K562 (cell line): ENCODE results near the gene POT1. TPM values are rescaled to one million over a fixed set of nuclear protein-coding genes. Genes with fewer than 3 reads are reported as not detected.

Experiments
- ATF1 ChIP-seq, 2 experiments: fragments of 450-650 bp in 1 of 2; IDR thresholded peaks; 2 replicates each; pipeline ENCODE4 v1.6.1; 2016; ENCODE audit warnings: missing compliant biosample characterization in 1 of 2, missing genetic modification characterization in 1 of 2
- CGGBP1 ChIP-seq: fragments of 250-450 bp; sonication (Bioruptor Pico); IDR thresholded peaks from 2 replicates; pipeline ENCODE4 v1.9.0; 2021; ENCODE audit warnings: mild to moderate bottlenecking
- CREBBP ChIP-seq: IDR thresholded peaks from one replicate; pipeline ENCODE4 v1.6.1; 2012; ENCODE audit warnings: low read depth, mild to moderate bottlenecking, control low read depth, inconsistent platforms, low read length
- DDX20 ChIP-seq: fragments of 450-650 bp; IDR thresholded peaks from 2 replicates; pipeline ENCODE4 v1.6.1; 2016; ENCODE audit warnings: missing genetic modification characterization, low read depth, mild to moderate bottlenecking, missing compliant biosample characterization, moderate library complexity
- E2F6 ChIP-seq, 2 experiments: IDR thresholded peaks; 2 replicates each; pipeline ENCODE4 v1.6.1; 2011; ENCODE audit warnings: borderline replicate concordance in 1 of 2, control low read depth in 1 of 2, low read depth in 1 of 2, low read length in 1 of 2, mild to moderate bottlenecking in 1 of 2, mixed read lengths in 1 of 2, moderate library complexity in 1 of 2; ENCODE audit not compliant: insufficient read depth in 1 of 2, insufficient read length in 1 of 2, poor library complexity in 1 of 2, severe bottlenecking in 1 of 2; ENCODE audit errors: extremely low read depth in 1 of 2
- ELF4 ChIP-seq: fragments of 450-650 bp; formaldehyde crosslinking; IDR thresholded peaks from 2 replicates; pipeline ENCODE4 v1.4.0; 2022; ENCODE audit warnings: missing genetic modification characterization
- ETV5 ChIP-seq: sonication (generic); formaldehyde crosslinking; IDR thresholded peaks from 2 replicates; pipeline ENCODE4 v1.4.0; 2020; ENCODE audit warnings: low read depth, mild to moderate bottlenecking, missing genetic modification reagents
- MTF1 ChIP-seq: fragments of 250-450 bp; sonication (Bioruptor Pico); IDR thresholded peaks from 2 replicates; pipeline ENCODE4 v1.9.0; 2021; ENCODE audit warnings: moderate library complexity, mild to moderate bottlenecking, inconsistent platforms, borderline replicate concordance
- ZBTB2 ChIP-seq: fragments of 450-650 bp; IDR thresholded peaks from 2 replicates; pipeline ENCODE4 v1.6.1; 2016; ENCODE audit warnings: antibody characterized with exemption
- ZNF224 ChIP-seq: sonication (generic); formaldehyde crosslinking; IDR thresholded peaks from 2 replicates; pipeline ENCODE4 v1.8.0; 2022; ENCODE audit warnings: mild to moderate bottlenecking, missing genetic modification reagents
- polyA plus RNA-seq, 8 experiments: library from polyadenylated mRNA; depleted of rRNA in 4 of 8; stranded (reverse) in 5 of 8; unstranded in 3 of 8; fragments of >200 nt; fragmentation: Nextera tagmentation in 2 of 8; fragmentation: Illumina TruSeq in 1 of 8; extraction: Ambion mirVana in 2 of 8; extraction: Trizol in 1 of 8; gene quantifications; 2 replicates each; pipeline versions ENCODE4 v1.2.1 to v1.2.3, GENCODE V29; 2011 to 2014; ENCODE audit warnings: inconsistent platforms in 1 of 8, missing spikeins in 1 of 8
- total RNA-seq, 7 experiments: library from RNA; depleted of rRNA in 6 of 7; stranded (reverse); fragments of >200 nt in 6 of 7; fragmentation: Illumina TruSeq in 2 of 7; extraction: Trizol in 2 of 7; gene quantifications; 2 replicates each; pipeline versions ENCODE4 v1.2.1 to v1.2.3, GENCODE V29; 2011 to 2021; ENCODE audit warnings: low replicate concordance in 1 of 7
- TF ChIP-seq, protein P1 (sequence below): fragments of 200-800 bp; sonication (Bioruptor generic); IDR thresholded peaks from 2 replicates; pipeline ENCODE4 v1.6.1; 2017; ENCODE audit warnings: missing genetic modification characterization, missing compliant biosample characterization
- TF ChIP-seq, protein P2 (sequence below): fragments of 450-650 bp; IDR thresholded peaks from 2 replicates; pipeline ENCODE4 v1.6.1; 2017; ENCODE audit warnings: mild to moderate bottlenecking, moderate library complexity
- TF ChIP-seq, protein P3 (sequence below): fragments of 250-450 bp; sonication (Bioruptor Pico); IDR thresholded peaks from 2 replicates; pipeline ENCODE4 v1.5.1; 2021; ENCODE audit warnings: mild to moderate bottlenecking
- TF ChIP-seq, protein P4 (sequence below), 3 experiments: IDR thresholded peaks in 2 of 3; conservative IDR thresholded peaks in 1 of 3; 2 replicates each; pipeline ENCODE4 v1.5.1; 2011 to 2012; ENCODE audit warnings: low read length in 3 of 3, mild to moderate bottlenecking in 3 of 3, control low read depth in 2 of 3, improper control_type of control experiment in 1 of 3, inconsistent platforms in 1 of 3, low read depth in 1 of 3, mixed read lengths in 1 of 3, moderate library complexity in 1 of 3; ENCODE audit not compliant: insufficient read depth in 2 of 3
- TF ChIP-seq, protein P5 (sequence below): fragments of 250-450 bp; sonication (Bioruptor Pico); IDR thresholded peaks from 2 replicates; pipeline ENCODE4 v1.5.0; 2020; ENCODE audit warnings: mild to moderate bottlenecking, borderline replicate concordance

The POT1 gene
- total and polyA plus RNA-seq, 9 of the 15 experiments (the other 6 are each of a cell fraction or from before 2014, with no cell fraction given) = 37.9 to 140 (median 63.6) TPM

DNA sequence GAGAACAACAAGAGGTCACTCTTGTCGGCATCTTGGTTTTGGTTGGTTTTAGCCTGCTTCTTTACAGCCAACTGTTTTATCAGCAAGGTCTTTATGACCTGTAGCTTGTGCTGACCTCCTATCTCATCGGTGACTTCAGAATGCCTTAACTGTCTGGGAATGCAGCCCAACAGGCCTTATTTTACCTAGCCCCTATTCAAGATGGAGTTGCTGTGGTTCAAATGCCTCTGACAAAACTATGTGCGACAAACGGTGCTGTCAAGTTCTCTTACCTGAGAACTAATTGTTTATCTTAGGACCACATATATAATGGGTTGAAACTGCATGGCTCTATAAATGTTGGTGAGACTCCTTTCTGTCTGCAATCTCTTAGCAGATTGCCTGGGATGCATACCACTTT lies 35.9 kb upstream of the POT1 start (continued):
- TF ChIP-seq, protein P1, sequence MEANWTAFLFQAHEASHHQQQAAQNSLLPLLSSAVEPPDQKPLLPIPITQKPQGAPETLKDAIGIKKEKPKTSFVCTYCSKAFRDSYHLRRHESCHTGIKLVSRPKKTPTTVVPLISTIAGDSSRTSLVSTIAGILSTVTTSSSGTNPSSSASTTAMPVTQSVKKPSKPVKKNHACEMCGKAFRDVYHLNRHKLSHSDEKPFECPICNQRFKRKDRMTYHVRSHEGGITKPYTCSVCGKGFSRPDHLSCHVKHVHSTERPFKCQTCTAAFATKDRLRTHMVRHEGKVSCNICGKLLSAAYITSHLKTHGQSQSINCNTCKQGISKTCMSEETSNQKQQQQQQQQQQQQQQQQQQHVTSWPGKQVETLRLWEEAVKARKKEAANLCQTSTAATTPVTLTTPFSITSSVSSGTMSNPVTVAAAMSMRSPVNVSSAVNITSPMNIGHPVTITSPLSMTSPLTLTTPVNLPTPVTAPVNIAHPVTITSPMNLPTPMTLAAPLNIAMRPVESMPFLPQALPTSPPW (CRISPR knock-in tag) = no peak
- TF ChIP-seq MTF1 (CRISPR knock-in tag) (no peak), ZBTB2 (no peak), ATF1 (CRISPR knock-in tag; IDR thresholded peaks at IDR 0.05) (no peak), ATF1 (tag; IDR thresholded peaks at IDR 0.05) (no peak), CREBBP (no peak), DDX20 (tag) (peak; percentile 79), CGGBP1 (CRISPR knock-in tag) (no peak), E2F6 (IDR thresholded peaks at IDR 0.05; ENCODE audit: borderline replicate concordance in 1 of 2, extremely low read depth in 1 of 2, insufficient read depth in 1 of 2, insufficient read length in 1 of 2, low read depth in 1 of 2, low read length in 1 of 2, poor library complexity in 1 of 2, severe bottlenecking in 1 of 2) (no peak), ETV5 (CRISPR knock-in tag) (no peak), ELF4 (no peak), ZNF224 (CRISPR knock-in tag) (no peak)
- TF ChIP-seq, protein P2, sequence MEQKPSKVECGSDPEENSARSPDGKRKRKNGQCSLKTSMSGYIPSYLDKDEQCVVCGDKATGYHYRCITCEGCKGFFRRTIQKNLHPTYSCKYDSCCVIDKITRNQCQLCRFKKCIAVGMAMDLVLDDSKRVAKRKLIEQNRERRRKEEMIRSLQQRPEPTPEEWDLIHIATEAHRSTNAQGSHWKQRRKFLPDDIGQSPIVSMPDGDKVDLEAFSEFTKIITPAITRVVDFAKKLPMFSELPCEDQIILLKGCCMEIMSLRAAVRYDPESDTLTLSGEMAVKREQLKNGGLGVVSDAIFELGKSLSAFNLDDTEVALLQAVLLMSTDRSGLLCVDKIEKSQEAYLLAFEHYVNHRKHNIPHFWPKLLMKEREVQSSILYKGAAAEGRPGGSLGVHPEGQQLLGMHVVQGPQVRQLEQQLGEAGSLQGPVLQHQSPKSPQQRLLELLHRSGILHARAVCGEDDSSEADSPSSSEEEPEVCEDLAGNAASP = no peak
- TF ChIP-seq, protein P3, sequence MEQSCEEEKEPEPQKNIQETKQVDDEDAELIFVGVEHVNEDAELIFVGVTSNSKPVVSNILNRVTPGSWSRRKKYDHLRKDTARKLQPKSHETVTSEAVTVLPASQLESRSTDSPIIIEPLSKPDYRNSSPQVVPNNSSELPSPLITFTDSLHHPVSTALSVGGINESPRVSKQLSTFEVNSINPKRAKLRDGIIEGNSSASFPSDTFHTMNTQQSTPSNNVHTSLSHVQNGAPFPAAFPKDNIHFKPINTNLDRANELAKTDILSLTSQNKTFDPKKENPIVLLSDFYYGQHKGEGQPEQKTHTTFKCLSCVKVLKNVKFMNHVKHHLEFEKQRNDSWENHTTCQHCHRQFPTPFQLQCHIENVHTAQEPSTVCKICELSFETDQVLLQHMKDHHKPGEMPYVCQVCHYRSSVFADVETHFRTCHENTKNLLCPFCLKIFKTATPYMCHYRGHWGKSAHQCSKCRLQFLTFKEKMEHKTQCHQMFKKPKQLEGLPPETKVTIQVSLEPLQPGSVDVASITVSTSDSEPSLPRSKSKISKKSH (CRISPR knock-in tag) = no peak
- TF ChIP-seq, protein P4, sequence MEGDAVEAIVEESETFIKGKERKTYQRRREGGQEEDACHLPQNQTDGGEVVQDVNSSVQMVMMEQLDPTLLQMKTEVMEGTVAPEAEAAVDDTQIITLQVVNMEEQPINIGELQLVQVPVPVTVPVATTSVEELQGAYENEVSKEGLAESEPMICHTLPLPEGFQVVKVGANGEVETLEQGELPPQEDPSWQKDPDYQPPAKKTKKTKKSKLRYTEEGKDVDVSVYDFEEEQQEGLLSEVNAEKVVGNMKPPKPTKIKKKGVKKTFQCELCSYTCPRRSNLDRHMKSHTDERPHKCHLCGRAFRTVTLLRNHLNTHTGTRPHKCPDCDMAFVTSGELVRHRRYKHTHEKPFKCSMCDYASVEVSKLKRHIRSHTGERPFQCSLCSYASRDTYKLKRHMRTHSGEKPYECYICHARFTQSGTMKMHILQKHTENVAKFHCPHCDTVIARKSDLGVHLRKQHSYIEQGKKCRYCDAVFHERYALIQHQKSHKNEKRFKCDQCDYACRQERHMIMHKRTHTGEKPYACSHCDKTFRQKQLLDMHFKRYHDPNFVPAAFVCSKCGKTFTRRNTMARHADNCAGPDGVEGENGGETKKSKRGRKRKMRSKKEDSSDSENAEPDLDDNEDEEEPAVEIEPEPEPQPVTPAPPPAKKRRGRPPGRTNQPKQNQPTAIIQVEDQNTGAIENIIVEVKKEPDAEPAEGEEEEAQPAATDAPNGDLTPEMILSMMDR (IDR thresholded peaks at IDR 0.05 in 2 of 3, conservative IDR thresholded peaks at IDR 0.05 in 1 of 3; ENCODE audit: insufficient read depth in 2 of 3, low read depth in 1 of 3, low read length in 3 of 3) = no peak
- TF ChIP-seq, protein P5, sequence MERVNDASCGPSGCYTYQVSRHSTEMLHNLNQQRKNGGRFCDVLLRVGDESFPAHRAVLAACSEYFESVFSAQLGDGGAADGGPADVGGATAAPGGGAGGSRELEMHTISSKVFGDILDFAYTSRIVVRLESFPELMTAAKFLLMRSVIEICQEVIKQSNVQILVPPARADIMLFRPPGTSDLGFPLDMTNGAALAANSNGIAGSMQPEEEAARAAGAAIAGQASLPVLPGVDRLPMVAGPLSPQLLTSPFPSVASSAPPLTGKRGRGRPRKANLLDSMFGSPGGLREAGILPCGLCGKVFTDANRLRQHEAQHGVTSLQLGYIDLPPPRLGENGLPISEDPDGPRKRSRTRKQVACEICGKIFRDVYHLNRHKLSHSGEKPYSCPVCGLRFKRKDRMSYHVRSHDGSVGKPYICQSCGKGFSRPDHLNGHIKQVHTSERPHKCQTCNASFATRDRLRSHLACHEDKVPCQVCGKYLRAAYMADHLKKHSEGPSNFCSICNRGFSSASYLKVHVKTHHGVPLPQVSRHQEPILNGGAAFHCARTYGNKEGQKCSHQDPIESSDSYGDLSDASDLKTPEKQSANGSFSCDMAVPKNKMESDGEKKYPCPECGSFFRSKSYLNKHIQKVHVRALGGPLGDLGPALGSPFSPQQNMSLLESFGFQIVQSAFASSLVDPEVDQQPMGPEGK = no peak
